Fibroblast of lung (primary cell): ENCODE results near the gene SMIM13. TPM values are rescaled to one million over a fixed set of nuclear protein-coding genes. Genes with fewer than 3 reads are reported as not detected.
A peak's percentile ranks its signal among the peaks of the same experiment; 100 is the strongest.

ENCODE experiments used
- DNase-seq, 2 donors: peaks; one replicate each; pipeline versions ENCODE4 v3.0.0 to v3.0.0-alpha.2; 2010; ENCODE audit warnings: low read depth in 2 of 2
- H2AFZ ChIP-seq: 2 replicates; pipeline ENCODE4 v1.5.1; 2012; ENCODE audit warnings: low read length, control low read depth, inconsistent platforms
- H3K27ac ChIP-seq: 2 replicates; pipeline ENCODE4 v1.5.1; 2011; ENCODE audit warnings: low read length, control low read depth; ENCODE audit not compliant: insufficient read depth
- H3K27me3 ChIP-seq: 2 replicates; pipeline ENCODE4 v1.5.1; 2011; ENCODE audit warnings: mild to moderate bottlenecking, low read length; ENCODE audit not compliant: control insufficient read depth, insufficient read depth
- H3K36me3 ChIP-seq: 2 replicates; pipeline ENCODE4 v1.5.1; 2011; ENCODE audit warnings: low read length; ENCODE audit not compliant: control insufficient read depth, insufficient read depth
- H3K4me1 ChIP-seq: 2 replicates; pipeline ENCODE4 v1.5.1; 2011; ENCODE audit warnings: low read length; ENCODE audit not compliant: control insufficient read depth, insufficient read depth; ENCODE audit errors: extremely low read depth
- H3K4me2 ChIP-seq: 2 replicates; pipeline ENCODE4 v1.5.1; 2011; ENCODE audit warnings: low read length, control low read depth; ENCODE audit not compliant: insufficient read depth; ENCODE audit errors: extremely low read depth
- H3K4me3 ChIP-seq, 4 experiments: fragments of 200-600 bp in 1 of 4; sonication (generic) in 1 of 4; replicated peaks in 1 of 4; 2 replicates each; pipeline ENCODE4 v1.5.1; 2011 to 2016; ENCODE audit warnings: low read length in 4 of 4, low read depth in 3 of 4, mild to moderate bottlenecking in 3 of 4, control low read depth in 2 of 4, inconsistent platforms in 1 of 4, mixed read lengths in 1 of 4; ENCODE audit not compliant: insufficient read depth in 1 of 4; ENCODE audit errors: control extremely low read depth in 1 of 4
- H3K79me2 ChIP-seq: 2 replicates; pipeline ENCODE4 v1.5.1; 2012; ENCODE audit warnings: mild to moderate bottlenecking, low read length, inconsistent platforms; ENCODE audit not compliant: control insufficient read depth, insufficient read depth
- H3K9ac ChIP-seq: 2 replicates; pipeline ENCODE4 v1.5.1; 2011; ENCODE audit warnings: mild to moderate bottlenecking, low read length, control low read depth; ENCODE audit not compliant: insufficient read depth
- H3K9me3 ChIP-seq: 2 replicates; pipeline ENCODE4 v1.5.1; 2012; ENCODE audit warnings: low read depth, low read length; ENCODE audit not compliant: control insufficient read depth, insufficient read depth
- H4K20me1 ChIP-seq: 2 replicates; pipeline ENCODE4 v1.5.1; 2011; ENCODE audit warnings: low read length; ENCODE audit not compliant: control insufficient read depth, insufficient read depth; ENCODE audit errors: extremely low read depth
- CTCF ChIP-seq, 2 donors: IDR thresholded peaks in 1 of 2; conservative IDR thresholded peaks in 1 of 2; 1 replicate in 1 of 2; 2 replicates in 1 of 2; pipeline ENCODE4 v1.5.1; 2011 to 2012; ENCODE audit warnings: low read length in 2 of 2, control low read depth in 1 of 2, inconsistent platforms in 1 of 2, low read depth in 1 of 2, mild to moderate bottlenecking in 1 of 2
- EZH2 ChIP-seq: IDR thresholded peaks from 2 replicates; pipeline ENCODE4 v1.5.1; 2012; ENCODE audit warnings: low read length, control low read depth, mild to moderate bottlenecking; ENCODE audit errors: missing control alignments
- polyA plus RNA-seq, 2 donors: library from polyadenylated mRNA; depleted of rRNA in 1 of 2; stranded (reverse) in 1 of 2; unstranded in 1 of 2; fragments of >200 nt; gene quantifications; 2 replicates each; pipeline ENCODE4 v1.2.1, GENCODE V29; 2011 to 2012; ENCODE audit warnings: missing spikeins in 1 of 2
- total RNA-seq: library from RNA; depleted of rRNA; stranded (reverse); fragments of >200 nt; gene quantifications from 2 replicates; pipeline ENCODE4 v1.2.1, GENCODE V29; 2014

SMIM13 gene
- total and polyA plus RNA-seq, 2 donors (not counting 1 experiment from before 2014, with no cell fraction given), result 6.9 to 7.4 TPM

GRCh38 chr6:11069760-11070159 is 23.9 kb upstream of the SMIM13 start:
- H4K20me1 ChIP-seq, result no peaks in the 10 kb centered on the region
- no peak overlapping the region for H3K27ac ChIP-seq
- H3K36me3 ChIP-seq, result no peaks in the 10 kb centered on the region
- no peak for DNase-seq
- no peak overlapping the region for H3K4me3 ChIP-seq
- no peaks in the 10 kb centered on the region for H3K4me1 ChIP-seq
- no peak overlapping the region for H3K9ac ChIP-seq
- H3K79me2 ChIP-seq, result no peaks in the 10 kb centered on the region
- H3K4me2 ChIP-seq, result no peak overlapping the region
- no peak overlapping the region for H2AFZ ChIP-seq
- H3K27me3 ChIP-seq, result no peaks in the 10 kb centered on the region
- no peaks in the 10 kb centered on the region for H3K9me3 ChIP-seq
- no peak for TF ChIP-seq CTCF (conservative IDR thresholded peaks at IDR 0.05 in 1 of 2, IDR thresholded peaks at IDR 0.05 in 1 of 2; ENCODE audit: low read depth in 1 of 2, low read length in 2 of 2)
- no peak for TF ChIP-seq EZH2

- TF ChIP-seq EZH2 (no peak), CTCF (conservative IDR thresholded peaks at IDR 0.05 in 1 of 2, IDR thresholded peaks at IDR 0.05 in 1 of 2; ENCODE audit: low read depth in 1 of 2, low read length in 2 of 2) (no peak)
- no peak overlapping the region for H3K27ac ChIP-seq
- H3K9ac ChIP-seq, result no peak overlapping the region
- no peaks in the 10 kb centered on the region for H3K9me3 ChIP-seq
- no peaks in the 10 kb centered on the region for H4K20me1 ChIP-seq
- no peak overlapping the region for H3K4me2 ChIP-seq
- no peaks in the 10 kb centered on the region for H3K36me3 ChIP-seq
- H3K27me3 ChIP-seq, result no peaks in the 10 kb centered on the region
- H2AFZ ChIP-seq, result no peak overlapping the region
- H3K4me1 ChIP-seq, result no peaks in the 10 kb centered on the region
- peak in 1 of 2 donors; percentile 18 for DNase-seq
- H3K79me2 ChIP-seq, result no peaks in the 10 kb centered on the region
- no peak overlapping the region for H3K4me3 ChIP-seq
These were observed 21.5 kb upstream of the SMIM13 start for GRCh38 chr6:11072101-11072500.

- DNase-seq, result no peak
- Histone ChIP-seq H2AFZ (no peak overlapping the region), H3K4me1 (no peaks in the 10 kb centered on the region), H3K27me3 (no peaks in the 10 kb centered on the region), H3K4me3 (no peak overlapping the region), H4K20me1 (no peaks in the 10 kb centered on the region), H3K9me3 (no peaks in the 10 kb centered on the region), H3K9ac (no peak overlapping the region), H3K4me2 (no peak overlapping the region), H3K36me3 (no peaks in the 10 kb centered on the region), H3K27ac (no peak overlapping the region), H3K79me2 (no peaks in the 10 kb centered on the region)
- TF ChIP-seq EZH2, result no peak
- TF ChIP-seq CTCF (conservative IDR thresholded peaks at IDR 0.05 in 1 of 2, IDR thresholded peaks at IDR 0.05 in 1 of 2; ENCODE audit: low read depth in 1 of 2, low read length in 2 of 2), result no peak
These were observed 17.1 kb upstream of the SMIM13 start for GRCh38 chr6:11076540-11076939.
